CD4-positive, alpha-beta T cell (primary cell): Measurements from ENCODE around the gene PCGF3. TPM values are rescaled to one million over a fixed set of nuclear protein-coding genes. Genes with fewer than 3 reads are reported as not detected.
"Not testable (repeated sequence)": the region's sequence is repeated elsewhere in the genome, so short reads cannot be mapped to it uniquely, and the experiment has no call there.

Experiments used
- ATAC-seq: fragments of 200-7000 bp; cut with Tn5 transposase; one replicate; pipeline ENCODE4 v1.10.0; 2022; ENCODE audit warnings: mild to moderate bottlenecking; ENCODE audit not compliant: poor library complexity
- CTCF ChIA-PET: fragments of 350-600 bp; sonication (Branson Sonifier 250); formaldehyde crosslinking; loops from one replicate; lab custom pipeline; 2021; ENCODE audit warnings: antibody characterized with exemption, inconsistent platforms; lab: Charles Lee
- POLR2A ChIA-PET: fragments of 350-600 bp; sonication (Branson Sonifier 250); formaldehyde crosslinking; loops from one replicate; lab custom pipeline; 2021; ENCODE audit warnings: antibody characterized with exemption, inconsistent platforms; lab: Charles Lee
- DNase-seq, 14 experiments: peaks; one replicate each; pipeline ENCODE4 v3.0.0-alpha.2; 2013 to 2020; ENCODE audit warnings: mixed read lengths in 2 of 14
- H3K27ac ChIP-seq, 2 donors: one replicate each; pipeline versions ENCODE4 v1.5.1 to v1.7.0; 2013; ENCODE audit warnings: low read length in 2 of 2, low read depth in 1 of 2, mild to moderate bottlenecking in 1 of 2
- H3K27me3 ChIP-seq, 2 experiments: 1 replicate in 1 of 2; 2 replicates in 1 of 2; pipeline versions ENCODE4 v1.6.1 to v1.7.0; 2013; ENCODE audit warnings: low read length in 2 of 2, control low read depth in 1 of 2, mild to moderate bottlenecking in 1 of 2, moderate library complexity in 1 of 2; ENCODE audit not compliant: insufficient read depth in 2 of 2, control insufficient read depth in 1 of 2
- H3K36me3 ChIP-seq: one replicate; pipeline ENCODE4 v1.6.1; 2013; ENCODE audit warnings: low read length, control low read depth; ENCODE audit not compliant: insufficient read depth
- H3K4me1 ChIP-seq: one replicate; pipeline ENCODE4 v1.6.1; 2013; ENCODE audit warnings: low read length, control low read depth; ENCODE audit not compliant: insufficient read depth
- H3K4me3 ChIP-seq: one replicate; pipeline ENCODE4 v1.5.1; 2013; ENCODE audit warnings: mild to moderate bottlenecking, low read length, moderate library complexity
- H3K9me3 ChIP-seq, 2 experiments: 1 replicate in 1 of 2; 2 replicates in 1 of 2; pipeline versions ENCODE4 v1.6.1 to v1.7.0; 2013; ENCODE audit warnings: low read length in 2 of 2, mild to moderate bottlenecking in 2 of 2, control low read depth in 1 of 2, moderate library complexity in 1 of 2; ENCODE audit not compliant: control insufficient read depth in 1 of 2, insufficient read depth in 1 of 2
- H3K27ac Mint-ChIP-seq: one replicate; pipeline ENCODE4 v1.8.0; 2020; ENCODE audit warnings: mixed read lengths
- H3K27me3 Mint-ChIP-seq: one replicate; pipeline ENCODE4 v1.8.0; 2021; ENCODE audit warnings: mixed read lengths
- H3K36me3 Mint-ChIP-seq: one replicate; pipeline ENCODE4 v1.8.0; 2021; ENCODE audit warnings: low read depth, mixed read lengths
- H3K4me1 Mint-ChIP-seq: one replicate; pipeline ENCODE4 v1.8.0; 2021; ENCODE audit warnings: low read depth, mixed read lengths
- H3K4me3 Mint-ChIP-seq: one replicate; pipeline ENCODE4 v1.8.0; 2020; ENCODE audit warnings: mild to moderate bottlenecking, mixed read lengths
- H3K9me3 Mint-ChIP-seq: one replicate; pipeline ENCODE4 v1.8.0; 2020; ENCODE audit warnings: mixed read lengths
- intact Hi-C, 2 experiments: fragments of 100-400 bp; cut with DNase I in 1 of 2; cut with micrococcal nuclease in 1 of 2; formaldehyde crosslinking; loops; one replicate each; pipeline versions ENCODE4 v1.15.1 to v1.9.0; 2023 to 2025; cut with DNase I, micrococcal nuclease
- total RNA-seq, 174 experiments: library from RNA in 2 of 174; stranded (reverse) in 2 of 174; gene quantifications; one replicate each; pipeline ENCODE4 v1.2.3 and lab custom pipeline; 2021 to 2026
- TF ChIP-seq, protein P1 (sequence below): fragments of 200-600 bp; IDR thresholded peaks from one replicate; pipeline ENCODE4 v1.8.0; 2022; ENCODE audit warnings: antibody characterized with exemption, mild to moderate bottlenecking

The PCGF3 gene
- total RNA-seq, 2 experiments from 2014 or later, result 45.1 to 48.6 TPM

DNA sequence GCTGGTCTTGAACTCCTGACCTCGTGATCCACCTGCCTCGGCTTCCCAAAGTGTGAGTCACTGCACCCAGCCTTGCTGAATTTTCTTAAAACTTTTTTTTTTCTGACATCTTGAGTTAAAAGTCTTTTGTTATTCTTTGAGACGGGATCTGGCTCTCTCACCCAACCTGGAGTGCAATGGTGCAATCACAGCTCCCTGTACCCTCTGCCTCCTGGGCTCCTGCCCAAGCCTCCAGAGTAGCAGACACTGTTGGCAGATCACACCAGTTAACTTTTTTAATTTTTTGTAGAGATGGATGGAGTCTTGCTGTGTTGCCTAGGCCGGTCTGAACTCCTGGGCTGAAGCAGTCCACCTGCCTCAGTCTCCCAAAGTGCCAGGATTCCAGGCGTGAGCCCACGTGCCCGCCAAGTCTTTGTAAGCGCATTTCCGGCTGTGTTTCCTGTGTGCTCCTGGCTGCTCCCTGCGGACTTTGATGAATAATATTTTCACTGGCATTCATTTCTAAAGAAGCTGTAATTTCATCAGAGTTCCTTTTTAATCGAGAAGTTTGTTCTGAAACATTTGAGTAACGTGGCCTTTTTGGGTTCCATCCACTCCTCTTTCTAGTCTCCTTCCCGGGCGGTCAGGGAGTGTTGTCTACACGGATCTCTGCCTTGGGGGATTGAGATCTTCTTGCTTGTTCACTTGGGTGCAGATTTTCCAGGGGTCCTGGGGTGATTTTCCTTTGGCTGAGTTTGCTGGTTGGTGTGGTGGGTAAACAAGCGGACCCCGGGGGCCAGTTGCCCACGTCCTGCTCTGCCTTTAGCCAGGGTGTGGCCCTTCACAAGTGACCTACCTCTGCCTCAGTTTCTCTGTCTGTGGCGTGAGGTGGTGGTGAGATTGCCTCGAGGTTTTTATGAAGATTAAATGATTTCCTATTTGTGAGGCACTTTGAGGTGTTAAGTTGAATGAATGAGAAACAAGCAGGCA is 44.4 kb downstream of the PCGF3 start:
- ChIA-PET CTCF (no interaction called here), POLR2A (no interaction called here)
- TF ChIP-seq, protein P1, sequence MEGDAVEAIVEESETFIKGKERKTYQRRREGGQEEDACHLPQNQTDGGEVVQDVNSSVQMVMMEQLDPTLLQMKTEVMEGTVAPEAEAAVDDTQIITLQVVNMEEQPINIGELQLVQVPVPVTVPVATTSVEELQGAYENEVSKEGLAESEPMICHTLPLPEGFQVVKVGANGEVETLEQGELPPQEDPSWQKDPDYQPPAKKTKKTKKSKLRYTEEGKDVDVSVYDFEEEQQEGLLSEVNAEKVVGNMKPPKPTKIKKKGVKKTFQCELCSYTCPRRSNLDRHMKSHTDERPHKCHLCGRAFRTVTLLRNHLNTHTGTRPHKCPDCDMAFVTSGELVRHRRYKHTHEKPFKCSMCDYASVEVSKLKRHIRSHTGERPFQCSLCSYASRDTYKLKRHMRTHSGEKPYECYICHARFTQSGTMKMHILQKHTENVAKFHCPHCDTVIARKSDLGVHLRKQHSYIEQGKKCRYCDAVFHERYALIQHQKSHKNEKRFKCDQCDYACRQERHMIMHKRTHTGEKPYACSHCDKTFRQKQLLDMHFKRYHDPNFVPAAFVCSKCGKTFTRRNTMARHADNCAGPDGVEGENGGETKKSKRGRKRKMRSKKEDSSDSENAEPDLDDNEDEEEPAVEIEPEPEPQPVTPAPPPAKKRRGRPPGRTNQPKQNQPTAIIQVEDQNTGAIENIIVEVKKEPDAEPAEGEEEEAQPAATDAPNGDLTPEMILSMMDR, result no peak
- intact Hi-C loops, result loop anchor here in 1 of 2 experiments (10.0 kb wide), 1 partner anchor 505 kb away; no protein-coding TSS in a partner anchor
- Mint-ChIP-seq H3K4me3 (no peak overlapping the region), H3K9me3 (no peaks in the 10 kb centered on the region), H3K27me3 (no peaks in the 10 kb centered on the region), H3K4me1 (peaks cover 4% of the 10 kb centered on the region), H3K36me3 (peaks cover 32% of the 10 kb centered on the region), H3K27ac (no peak overlapping the region)
- ATAC-seq, result no peak
- H3K27ac ChIP-seq, result no peak overlapping the region
- H3K4me1 ChIP-seq, result peaks cover 4% of the 10 kb centered on the region
- no peaks in the 10 kb centered on the region for H3K9me3 ChIP-seq
- H3K4me3 ChIP-seq, result no peak overlapping the region
- DNase-seq, result no peak
- no peaks in the 10 kb centered on the region for H3K27me3 ChIP-seq
- H3K36me3 ChIP-seq, result peaks cover 31% of the 10 kb centered on the region

DNA sequence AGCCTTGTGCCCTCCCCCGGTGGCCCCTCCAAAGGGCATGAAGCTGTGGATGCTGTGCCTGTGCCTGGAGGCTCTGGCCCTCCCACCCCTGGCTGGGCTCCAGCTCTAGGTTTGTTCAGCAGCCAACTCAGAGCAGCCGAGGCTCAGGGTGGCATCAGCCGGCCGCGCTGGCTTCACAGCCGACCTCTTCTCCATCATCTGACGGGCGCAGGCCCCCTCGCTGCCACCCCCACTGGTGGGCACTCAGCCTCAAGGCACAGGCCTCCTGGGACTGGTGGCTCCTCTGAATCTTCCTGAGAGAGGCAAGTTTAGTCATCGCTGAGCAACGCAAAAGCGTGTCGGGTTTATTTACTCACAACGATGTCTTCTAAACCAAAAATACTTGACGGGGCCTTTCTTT is 46.0 kb downstream of the PCGF3 start:
- CTCF ChIA-PET, result interaction anchor here (1.1 kb wide), 1 partner anchor 9 kb away, joined by 3 read pairs; no protein-coding TSS in a partner anchor
- H3K9me3 ChIP-seq, result no peaks in the 10 kb centered on the region
- no peaks in the 10 kb centered on the region for H3K27me3 ChIP-seq
- ATAC-seq (no peak), DNase-seq (no peak)
- Mint-ChIP-seq H3K4me1 (peaks cover 4% of the 10 kb centered on the region), H3K27me3 (no peaks in the 10 kb centered on the region), H3K4me3 (no peak overlapping the region), H3K36me3 (peaks cover 39% of the 10 kb centered on the region), H3K9me3 (no peaks in the 10 kb centered on the region), H3K27ac (no peak overlapping the region)
- intact Hi-C loops, result no loop called here
- H3K4me3 ChIP-seq, result no peak overlapping the region
- H3K27ac ChIP-seq, result no peak overlapping the region
- H3K4me1 ChIP-seq, result peaks cover 4% of the 10 kb centered on the region
- TF ChIP-seq, protein P1, result no peak
- POLR2A ChIA-PET, result interaction anchor here (0.7 kb wide), 1 partner anchor 24 kb away, joined by 6 read pairs; no protein-coding TSS in a partner anchor
- peaks cover 31% of the 10 kb centered on the region for H3K36me3 ChIP-seq

DNA sequence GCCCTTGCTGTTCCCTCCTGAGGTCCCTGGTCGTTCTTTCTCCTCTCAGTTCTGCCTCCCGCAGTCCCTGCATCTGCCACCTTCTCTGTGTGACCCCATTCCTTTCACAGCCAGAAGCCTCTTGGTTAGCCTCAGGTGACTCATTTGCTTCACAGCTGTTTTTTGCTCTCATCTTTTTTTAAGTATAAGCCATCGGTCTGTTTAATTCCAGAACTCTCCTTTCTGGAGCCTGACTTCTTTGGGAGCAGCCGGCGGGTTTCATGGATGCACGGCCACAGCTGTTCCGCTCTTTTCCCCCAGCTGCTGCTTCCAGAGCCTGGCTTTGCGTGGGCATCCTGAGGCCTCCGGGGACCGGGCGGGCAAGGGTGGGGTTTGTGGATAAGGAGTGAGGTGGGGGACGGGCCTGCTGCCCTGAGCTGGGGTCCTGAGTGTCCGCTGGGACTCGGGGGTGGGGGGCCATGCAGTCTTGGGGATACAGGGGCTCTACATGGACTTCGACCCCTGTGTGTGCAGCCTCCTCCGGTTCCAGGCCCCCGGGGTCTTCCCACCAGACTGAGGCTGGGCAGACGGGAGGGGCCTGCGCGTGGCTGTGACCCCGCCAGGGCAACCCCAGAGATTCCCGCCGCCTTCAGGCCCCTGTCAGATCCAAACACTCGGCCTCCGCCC is 46.7 kb downstream of the PCGF3 start:
- H3K9me3 ChIP-seq, result no peaks in the 10 kb centered on the region
- POLR2A ChIA-PET, result interaction anchor here (0.7 to 1.7 kb wide), 2 partner anchors 10 to 23 kb away, joined by 5 to 6 read pairs; no protein-coding TSS in a partner anchor
- Mint-ChIP-seq H3K27ac (no peak overlapping the region), H3K27me3 (no peaks in the 10 kb centered on the region), H3K4me3 (no peak overlapping the region), H3K9me3 (no peaks in the 10 kb centered on the region), H3K36me3 (peaks cover 42% of the 10 kb centered on the region), H3K4me1 (peaks cover 4% of the 10 kb centered on the region)
- H3K4me3 ChIP-seq, result no peak overlapping the region
- intact Hi-C loops, result no loop called here
- H3K4me1 ChIP-seq, result peaks cover 4% of the 10 kb centered on the region
- H3K36me3 ChIP-seq, result peaks cover 31% of the 10 kb centered on the region
- DNase-seq, result no peak
- TF ChIP-seq, protein P1, result no peak
- no peak overlapping the region for H3K27ac ChIP-seq
- no peak for ATAC-seq
- no peaks in the 10 kb centered on the region for H3K27me3 ChIP-seq
- CTCF ChIA-PET, result no interaction called here

DNA sequence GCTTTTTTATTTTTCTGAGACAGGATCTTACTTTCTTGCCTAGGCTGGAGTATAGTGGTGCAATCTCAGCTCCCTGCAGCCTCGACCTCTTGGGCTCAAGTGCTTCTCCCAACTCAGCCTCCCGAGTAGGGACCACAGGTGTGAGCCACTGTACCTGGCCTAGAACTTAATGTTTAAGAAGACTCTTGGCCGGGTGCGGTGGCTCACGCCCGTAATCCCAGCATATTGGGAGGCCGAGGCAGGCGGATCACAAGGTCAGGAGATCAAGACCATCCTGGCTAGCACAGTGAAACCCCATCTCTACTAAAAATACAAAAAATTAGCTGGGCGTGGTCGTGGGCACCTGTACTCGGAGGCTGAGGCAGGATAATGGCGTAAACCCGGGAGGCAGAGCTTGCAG is 47.6 kb downstream of the PCGF3 start:
- H3K36me3 Mint-ChIP-seq, result peaks cover 41% of the 10 kb centered on the region
- H3K9me3 ChIP-seq, DNase-seq, H3K4me3 ChIP-seq, H3K27me3 ChIP-seq, ATAC-seq, H3K27me3 Mint-ChIP-seq, H3K9me3 Mint-ChIP-seq, H3K4me1 Mint-ChIP-seq, H3K4me1 ChIP-seq, intact Hi-C loops, H3K27ac ChIP-seq, H3K4me3 Mint-ChIP-seq, H3K27ac Mint-ChIP-seq: not testable (repeated sequence)
- ChIA-PET CTCF (interaction anchor here (1.0 kb wide), 1 partner anchor 11 kb away, joined by 4 read pairs; no protein-coding TSS in a partner anchor), POLR2A (interaction anchor here (1.7 kb wide), 1 partner anchor 10 kb away, joined by 5 read pairs; no protein-coding TSS in a partner anchor)
- H3K36me3 ChIP-seq, result peaks cover 33% of the 10 kb centered on the region
